Measurements from ENCODE around the gene BTN3A1. TPM values are rescaled to one million over a fixed set of nuclear protein-coding genes. Genes with fewer than 3 reads are reported as not detected.

BTN3A1 gene
- total and polyA plus RNA-seq, 2 of the 13 experiments (the other 11 are each of a cell fraction or from before 2014, with no cell fraction given): 13.3 to 14.0 TPM

DNA sequence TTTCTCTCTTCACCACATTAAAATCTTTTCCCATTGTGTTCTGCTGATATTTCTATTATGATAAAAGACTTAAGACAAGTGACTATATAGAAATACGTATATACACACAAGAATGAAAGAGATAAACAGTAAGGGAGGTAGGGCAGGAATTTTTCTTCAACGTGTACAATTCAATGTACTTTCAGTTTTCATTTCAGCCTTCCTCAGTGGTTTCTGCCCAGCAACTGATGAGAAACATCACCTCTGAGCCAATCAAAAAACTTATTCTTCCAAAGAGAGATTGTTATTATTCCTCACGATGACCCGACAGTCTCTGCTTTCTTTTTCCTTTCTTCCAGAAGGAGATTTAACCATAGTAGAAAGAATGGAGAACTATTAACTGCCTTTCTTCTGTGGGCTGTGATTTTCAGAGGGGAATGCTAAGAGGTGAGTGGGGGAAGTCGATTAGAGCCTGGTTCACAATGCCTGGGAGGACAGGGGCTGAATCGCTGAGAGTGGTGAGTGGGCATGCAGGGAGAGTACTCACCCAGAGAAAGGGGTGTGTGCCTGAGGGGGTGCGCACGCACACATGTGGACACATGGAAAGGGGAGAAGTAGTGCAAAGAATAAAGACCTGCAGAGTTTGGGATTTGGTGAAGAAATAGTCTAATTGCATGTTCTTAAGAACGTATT is at the start of gene BTN3A1 (continued):
- TF ChIP-seq, protein P1, sequence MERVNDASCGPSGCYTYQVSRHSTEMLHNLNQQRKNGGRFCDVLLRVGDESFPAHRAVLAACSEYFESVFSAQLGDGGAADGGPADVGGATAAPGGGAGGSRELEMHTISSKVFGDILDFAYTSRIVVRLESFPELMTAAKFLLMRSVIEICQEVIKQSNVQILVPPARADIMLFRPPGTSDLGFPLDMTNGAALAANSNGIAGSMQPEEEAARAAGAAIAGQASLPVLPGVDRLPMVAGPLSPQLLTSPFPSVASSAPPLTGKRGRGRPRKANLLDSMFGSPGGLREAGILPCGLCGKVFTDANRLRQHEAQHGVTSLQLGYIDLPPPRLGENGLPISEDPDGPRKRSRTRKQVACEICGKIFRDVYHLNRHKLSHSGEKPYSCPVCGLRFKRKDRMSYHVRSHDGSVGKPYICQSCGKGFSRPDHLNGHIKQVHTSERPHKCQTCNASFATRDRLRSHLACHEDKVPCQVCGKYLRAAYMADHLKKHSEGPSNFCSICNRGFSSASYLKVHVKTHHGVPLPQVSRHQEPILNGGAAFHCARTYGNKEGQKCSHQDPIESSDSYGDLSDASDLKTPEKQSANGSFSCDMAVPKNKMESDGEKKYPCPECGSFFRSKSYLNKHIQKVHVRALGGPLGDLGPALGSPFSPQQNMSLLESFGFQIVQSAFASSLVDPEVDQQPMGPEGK (CRISPR knock-in tag; IDR thresholded peaks at IDR 0.05): peak; percentile 28; the same call in 1 of the 2 replicates
- no peak for TF ChIP-seq SMARCC2 (IDR thresholded peaks at IDR 0.05)
- 0 out of 2 replicates have a peak, but pooled peaks have one; percentile 13 for TF ChIP-seq RFX3 (CRISPR knock-in tag; IDR thresholded peaks at IDR 0.05)
- peak in 1 of 2 experiments; percentile 28; a peak in 1 of 4 replicates for TF ChIP-seq KLF16 (CRISPR knock-in tag; IDR thresholded peaks at IDR 0.05)
- TF ChIP-seq, protein P2, sequence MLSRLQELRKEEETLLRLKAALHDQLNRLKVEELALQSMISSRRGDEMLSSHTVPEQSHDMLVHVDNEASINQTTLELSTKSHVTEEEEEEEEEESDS (CRISPR knock-in tag; IDR thresholded peaks at IDR 0.05; ENCODE audit: borderline replicate concordance): 0 out of 2 replicates have a peak, but pooled peaks have one; percentile 70
- TF ChIP-seq, protein P3, sequence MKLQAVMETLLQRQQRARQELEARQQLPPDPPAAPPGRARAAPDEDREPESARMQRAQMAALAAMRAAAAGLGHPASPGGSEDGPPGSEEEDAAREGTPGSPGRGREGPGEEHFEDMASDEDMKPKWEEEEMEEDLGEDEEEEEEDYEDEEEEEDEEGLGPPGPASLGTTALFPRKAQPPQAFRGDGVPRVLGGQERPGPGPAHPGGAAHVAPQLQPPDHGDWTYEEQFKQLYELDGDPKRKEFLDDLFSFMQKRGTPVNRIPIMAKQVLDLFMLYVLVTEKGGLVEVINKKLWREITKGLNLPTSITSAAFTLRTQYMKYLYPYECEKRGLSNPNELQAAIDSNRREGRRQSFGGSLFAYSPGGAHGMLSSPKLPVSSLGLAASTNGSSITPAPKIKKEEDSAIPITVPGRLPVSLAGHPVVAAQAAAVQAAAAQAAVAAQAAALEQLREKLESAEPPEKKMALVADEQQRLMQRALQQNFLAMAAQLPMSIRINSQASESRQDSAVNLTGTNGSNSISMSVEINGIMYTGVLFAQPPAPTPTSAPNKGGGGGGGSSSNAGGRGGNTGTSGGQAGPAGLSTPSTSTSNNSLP (IDR thresholded peaks at IDR 0.05; ENCODE audit: low read depth, low read length): no peak
- TF ChIP-seq ADNP (CRISPR knock-in tag; IDR thresholded peaks at IDR 0.05): no peak
- 0 out of 2 replicates have a peak, but pooled peaks have one; percentile 30 for TF ChIP-seq ZNF230 (CRISPR knock-in tag; IDR thresholded peaks at IDR 0.05)
- TF ChIP-seq YEATS2 (CRISPR knock-in tag; IDR thresholded peaks at IDR 0.05; ENCODE audit: borderline replicate concordance): peak; percentile 32; the same call in 1 of the 2 replicates
- TF ChIP-seq ZNF670 (CRISPR knock-in tag; IDR thresholded peaks at IDR 0.05; ENCODE audit: borderline replicate concordance): no peak
- no peak for TF ChIP-seq CCAR2 (optimal IDR thresholded peaks at IDR 0.05; ENCODE audit: low read depth, low read length)
- TF ChIP-seq ELF4 (CRISPR knock-in tag; IDR thresholded peaks at IDR 0.05; ENCODE audit: borderline replicate concordance): peak; percentile 80; the same call in 1 of the 2 replicates
- no peak for TF ChIP-seq ZNF17 (CRISPR knock-in tag; IDR thresholded peaks at IDR 0.05)
- TF ChIP-seq, protein P4, sequence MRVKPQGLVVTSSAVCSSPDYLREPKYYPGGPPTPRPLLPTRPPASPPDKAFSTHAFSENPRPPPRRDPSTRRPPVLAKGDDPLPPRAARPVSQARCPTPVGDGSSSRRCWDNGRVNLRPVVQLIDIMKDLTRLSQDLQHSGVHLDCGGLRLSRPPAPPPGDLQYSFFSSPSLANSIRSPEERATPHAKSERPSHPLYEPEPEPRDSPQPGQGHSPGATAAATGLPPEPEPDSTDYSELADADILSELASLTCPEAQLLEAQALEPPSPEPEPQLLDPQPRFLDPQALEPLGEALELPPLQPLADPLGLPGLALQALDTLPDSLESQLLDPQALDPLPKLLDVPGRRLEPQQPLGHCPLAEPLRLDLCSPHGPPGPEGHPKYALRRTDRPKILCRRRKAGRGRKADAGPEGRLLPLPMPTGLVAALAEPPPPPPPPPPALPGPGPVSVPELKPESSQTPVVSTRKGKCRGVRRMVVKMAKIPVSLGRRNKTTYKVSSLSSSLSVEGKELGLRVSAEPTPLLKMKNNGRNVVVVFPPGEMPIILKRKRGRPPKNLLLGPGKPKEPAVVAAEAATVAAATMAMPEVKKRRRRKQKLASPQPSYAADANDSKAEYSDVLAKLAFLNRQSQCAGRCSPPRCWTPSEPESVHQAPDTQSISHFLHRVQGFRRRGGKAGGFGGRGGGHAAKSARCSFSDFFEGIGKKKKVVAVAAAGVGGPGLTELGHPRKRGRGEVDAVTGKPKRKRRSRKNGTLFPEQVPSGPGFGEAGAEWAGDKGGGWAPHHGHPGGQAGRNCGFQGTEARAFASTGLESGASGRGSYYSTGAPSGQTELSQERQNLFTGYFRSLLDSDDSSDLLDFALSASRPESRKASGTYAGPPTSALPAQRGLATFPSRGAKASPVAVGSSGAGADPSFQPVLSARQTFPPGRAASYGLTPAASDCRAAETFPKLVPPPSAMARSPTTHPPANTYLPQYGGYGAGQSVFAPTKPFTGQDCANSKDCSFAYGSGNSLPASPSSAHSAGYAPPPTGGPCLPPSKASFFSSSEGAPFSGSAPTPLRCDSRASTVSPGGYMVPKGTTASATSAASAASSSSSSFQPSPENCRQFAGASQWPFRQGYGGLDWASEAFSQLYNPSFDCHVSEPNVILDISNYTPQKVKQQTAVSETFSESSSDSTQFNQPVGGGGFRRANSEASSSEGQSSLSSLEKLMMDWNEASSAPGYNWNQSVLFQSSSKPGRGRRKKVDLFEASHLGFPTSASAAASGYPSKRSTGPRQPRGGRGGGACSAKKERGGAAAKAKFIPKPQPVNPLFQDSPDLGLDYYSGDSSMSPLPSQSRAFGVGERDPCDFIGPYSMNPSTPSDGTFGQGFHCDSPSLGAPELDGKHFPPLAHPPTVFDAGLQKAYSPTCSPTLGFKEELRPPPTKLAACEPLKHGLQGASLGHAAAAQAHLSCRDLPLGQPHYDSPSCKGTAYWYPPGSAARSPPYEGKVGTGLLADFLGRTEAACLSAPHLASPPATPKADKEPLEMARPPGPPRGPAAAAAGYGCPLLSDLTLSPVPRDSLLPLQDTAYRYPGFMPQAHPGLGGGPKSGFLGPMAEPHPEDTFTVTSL (CRISPR knock-in tag; IDR thresholded peaks at IDR 0.05; ENCODE audit: borderline replicate concordance): no peak; the same call in 1 of the 2 replicates
